ENCODE results near the gene TPR. TPM values are rescaled to one million over a fixed set of nuclear protein-coding genes. Genes with fewer than 3 reads are reported as not detected.

Gene TPR
- polyA plus RNA-seq, 1 donor (not counting 4 experiments of a cell fraction or from before 2014, with no cell fraction given) = 46.8 TPM

DNA sequence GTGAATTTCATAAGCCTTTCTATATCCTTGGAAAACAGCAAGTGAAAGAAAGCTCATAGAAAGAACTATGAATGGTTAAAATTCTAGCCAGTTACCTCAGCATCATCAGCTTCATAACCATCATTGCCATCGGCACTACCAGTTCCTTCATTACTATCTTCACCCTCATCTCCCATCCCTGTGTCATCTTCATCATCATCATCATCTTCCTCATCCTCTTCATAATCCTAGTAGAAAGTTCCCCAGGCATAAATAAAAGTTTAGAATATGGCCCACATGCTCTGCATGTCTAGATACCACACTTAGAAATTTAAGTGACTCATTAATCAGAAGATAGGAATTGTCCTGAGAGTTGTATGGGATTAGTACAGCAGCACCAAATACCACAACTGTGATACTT is 49.0 kb downstream of the TPR start:
- H3K36me3 ChIP-seq (ENCODE audit: control insufficient read depth in 2 of 2, extremely low read depth in 1 of 2, insufficient read depth in 2 of 2, low read length in 2 of 2) = peaks cover 14 to 26% of the 10 kb centered on the region in 2 experiments

DNA sequence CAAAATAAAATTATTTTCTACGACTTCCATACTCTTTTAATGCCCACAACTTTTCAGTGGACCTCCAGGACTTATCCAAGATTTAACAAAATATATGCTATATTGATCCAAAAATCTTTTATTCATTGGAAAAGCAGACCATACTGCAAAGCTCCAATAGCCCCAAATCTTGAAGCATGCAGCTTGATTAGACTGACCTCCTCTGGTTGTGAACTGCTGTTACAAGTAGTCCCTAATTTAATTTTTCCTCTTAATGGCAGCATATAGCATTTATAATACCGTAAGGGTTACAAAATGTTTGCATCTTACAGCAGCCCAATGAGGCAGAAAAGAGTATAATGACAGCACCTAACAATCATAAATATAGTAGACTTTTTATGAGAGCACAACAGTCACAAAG is 49.8 kb downstream of the TPR start:
- no peaks in the 10 kb centered on the region for H3K27me3 ChIP-seq (ENCODE audit: control insufficient read depth, extremely low read depth, insufficient read depth, low read length)
- no peaks in the 10 kb centered on the region for H3K9me3 ChIP-seq (ENCODE audit: control insufficient read depth, low read depth, low read length)
- no peaks in the 10 kb centered on the region for H4K20me1 ChIP-seq (ENCODE audit: control insufficient read depth, extremely low read depth, insufficient read depth, low read length)
- no peak overlapping the region for H3K4me2 ChIP-seq (ENCODE audit: control insufficient read depth, extremely low read depth, insufficient read depth, low read depth, low read length)
- H3K27ac ChIP-seq (ENCODE audit: control insufficient read depth, insufficient read depth, low read length) = no peak overlapping the region
- no peak for TF ChIP-seq EZH2 (IDR thresholded peaks at IDR 0.05; ENCODE audit: low read length)
- TF ChIP-seq, protein P1, sequence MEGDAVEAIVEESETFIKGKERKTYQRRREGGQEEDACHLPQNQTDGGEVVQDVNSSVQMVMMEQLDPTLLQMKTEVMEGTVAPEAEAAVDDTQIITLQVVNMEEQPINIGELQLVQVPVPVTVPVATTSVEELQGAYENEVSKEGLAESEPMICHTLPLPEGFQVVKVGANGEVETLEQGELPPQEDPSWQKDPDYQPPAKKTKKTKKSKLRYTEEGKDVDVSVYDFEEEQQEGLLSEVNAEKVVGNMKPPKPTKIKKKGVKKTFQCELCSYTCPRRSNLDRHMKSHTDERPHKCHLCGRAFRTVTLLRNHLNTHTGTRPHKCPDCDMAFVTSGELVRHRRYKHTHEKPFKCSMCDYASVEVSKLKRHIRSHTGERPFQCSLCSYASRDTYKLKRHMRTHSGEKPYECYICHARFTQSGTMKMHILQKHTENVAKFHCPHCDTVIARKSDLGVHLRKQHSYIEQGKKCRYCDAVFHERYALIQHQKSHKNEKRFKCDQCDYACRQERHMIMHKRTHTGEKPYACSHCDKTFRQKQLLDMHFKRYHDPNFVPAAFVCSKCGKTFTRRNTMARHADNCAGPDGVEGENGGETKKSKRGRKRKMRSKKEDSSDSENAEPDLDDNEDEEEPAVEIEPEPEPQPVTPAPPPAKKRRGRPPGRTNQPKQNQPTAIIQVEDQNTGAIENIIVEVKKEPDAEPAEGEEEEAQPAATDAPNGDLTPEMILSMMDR (optimal IDR thresholded peaks at IDR 0.05 in 1 of 3, IDR thresholded peaks at IDR 0.05 in 1 of 3, conservative IDR thresholded peaks at IDR 0.05 in 1 of 3; ENCODE audit: extremely low read depth in 1 of 3, insufficient read depth in 2 of 3, low read length in 3 of 3) = peak in 2 of 3 experiments; percentile 27 to 44
- H3K79me2 ChIP-seq (ENCODE audit: control insufficient read depth, insufficient read depth, low read length) = no peaks in the 10 kb centered on the region
- no peak overlapping the region for H2AFZ ChIP-seq (ENCODE audit: control insufficient read depth, low read length)
- no peak for FAIRE-seq
- dilution Hi-C loops (cut with MboI; ENCODE audit: extremely low pct_ligation_motif_present, low sequenced_read_pairs) = no loop called here
- H3K9ac ChIP-seq (ENCODE audit: control insufficient read depth, extremely low read depth, insufficient read depth, low read length) = no peak overlapping the region
- H3K36me3 ChIP-seq (ENCODE audit: control insufficient read depth in 2 of 2, extremely low read depth in 1 of 2, insufficient read depth in 2 of 2, low read length in 2 of 2) = peaks cover 12 to 27% of the 10 kb centered on the region in 2 experiments
- H3K4me3 ChIP-seq (ENCODE audit: control insufficient read depth in 2 of 3, extremely low read depth in 1 of 3, insufficient read depth in 2 of 3, low read depth in 1 of 3, low read length in 3 of 3) = no peak overlapping the region
- no peak for DNase-seq (ENCODE audit: low read depth, low spot score)
- no peaks in the 10 kb centered on the region for H3K9me1 ChIP-seq (ENCODE audit: control insufficient read depth, extremely low read depth, insufficient read depth, low read length)
- H3K4me1 ChIP-seq (ENCODE audit: control insufficient read depth, extremely low read depth, insufficient read depth, low read length) = no peaks in the 10 kb centered on the region

More for the DNA sequence above, 49.0 kb downstream of the TPR start:
- dilution Hi-C loops (cut with MboI; ENCODE audit: extremely low pct_ligation_motif_present, low sequenced_read_pairs) = no loop called here
- H3K9ac ChIP-seq (ENCODE audit: control insufficient read depth, extremely low read depth, insufficient read depth, low read length) = no peak overlapping the region
- H3K27ac ChIP-seq (ENCODE audit: control insufficient read depth, insufficient read depth, low read length) = no peak overlapping the region
- H3K27me3 ChIP-seq (ENCODE audit: control insufficient read depth, extremely low read depth, insufficient read depth, low read length) = no peaks in the 10 kb centered on the region
- H3K4me3 ChIP-seq (ENCODE audit: control insufficient read depth in 2 of 3, extremely low read depth in 1 of 3, insufficient read depth in 2 of 3, low read depth in 1 of 3, low read length in 3 of 3) = no peak overlapping the region
- FAIRE-seq = no peak
- no peaks in the 10 kb centered on the region for H3K9me1 ChIP-seq (ENCODE audit: control insufficient read depth, extremely low read depth, insufficient read depth, low read length)
- TF ChIP-seq, protein P1 (optimal IDR thresholded peaks at IDR 0.05 in 1 of 3, IDR thresholded peaks at IDR 0.05 in 1 of 3, conservative IDR thresholded peaks at IDR 0.05 in 1 of 3; ENCODE audit: extremely low read depth in 1 of 3, insufficient read depth in 2 of 3, low read length in 3 of 3) = no peak
- TF ChIP-seq EZH2 (IDR thresholded peaks at IDR 0.05; ENCODE audit: low read length) = no peak
- no peaks in the 10 kb centered on the region for H4K20me1 ChIP-seq (ENCODE audit: control insufficient read depth, extremely low read depth, insufficient read depth, low read length)
- DNase-seq (ENCODE audit: low read depth, low spot score) = no peak
- H3K9me3 ChIP-seq (ENCODE audit: control insufficient read depth, low read depth, low read length) = no peaks in the 10 kb centered on the region
- no peaks in the 10 kb centered on the region for H3K4me1 ChIP-seq (ENCODE audit: control insufficient read depth, extremely low read depth, insufficient read depth, low read length)
- no peaks in the 10 kb centered on the region for H3K79me2 ChIP-seq (ENCODE audit: control insufficient read depth, insufficient read depth, low read length)
- H3K4me2 ChIP-seq (ENCODE audit: control insufficient read depth, extremely low read depth, insufficient read depth, low read depth, low read length) = no peak overlapping the region
- H2AFZ ChIP-seq (ENCODE audit: control insufficient read depth, low read length) = no peak overlapping the region

Data from keratinocyte (primary cell).